AG09319 (cell line): Measurements from ENCODE around the gene GRHL1.
"Not testable (repeated sequence)": the region's sequence is repeated elsewhere in the genome, so short reads cannot be mapped to it uniquely, and the experiment has no call there.

Source experiments
- DNase-seq: peaks from one replicate; pipeline ENCODE4 v3.0.0-alpha.2; 2010; ENCODE audit warnings: low read depth; ENCODE audit errors: extremely low read depth
- CTCF ChIP-seq: IDR thresholded peaks from 2 replicates; pipeline ENCODE4 v1.5.1; 2011; ENCODE audit warnings: low read depth, mild to moderate bottlenecking, inconsistent platforms, low read length, moderate library complexity

The GRHL1 gene

DNA sequence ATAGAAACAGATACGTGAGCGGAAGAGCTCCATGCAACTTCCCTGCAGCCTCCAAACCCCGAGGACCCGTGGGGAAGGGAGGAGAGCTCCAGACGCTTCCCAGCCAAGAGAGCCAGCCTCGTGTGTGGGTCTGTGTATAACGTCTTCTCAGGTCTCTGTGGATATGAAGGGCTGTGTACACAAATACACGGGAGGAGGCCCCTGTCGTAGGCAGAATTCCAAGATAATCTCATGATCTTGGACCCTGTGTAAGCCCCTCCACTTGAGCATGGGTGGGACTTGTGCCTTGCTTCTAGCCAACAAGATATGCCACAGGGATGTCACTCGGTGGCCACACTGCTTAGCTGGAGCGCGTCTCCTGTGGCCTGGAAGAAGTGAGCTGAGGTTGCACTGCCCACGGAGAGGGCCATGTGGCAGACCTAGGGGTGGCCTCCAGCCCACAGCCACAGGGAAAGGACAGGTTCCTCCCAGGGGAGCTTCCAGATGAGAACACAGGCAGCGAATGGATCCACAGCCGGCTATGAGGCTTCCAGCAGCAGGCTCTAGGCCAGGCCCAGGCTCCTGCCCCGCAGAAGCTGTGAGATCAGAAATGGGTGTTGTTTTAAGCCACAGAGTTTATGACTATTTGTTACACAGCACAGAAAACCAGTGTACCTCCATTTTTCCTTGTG, 76.3 kb downstream of the GRHL1 start:
- no peak for TF ChIP-seq CTCF
- no peak for DNase-seq

DNA sequence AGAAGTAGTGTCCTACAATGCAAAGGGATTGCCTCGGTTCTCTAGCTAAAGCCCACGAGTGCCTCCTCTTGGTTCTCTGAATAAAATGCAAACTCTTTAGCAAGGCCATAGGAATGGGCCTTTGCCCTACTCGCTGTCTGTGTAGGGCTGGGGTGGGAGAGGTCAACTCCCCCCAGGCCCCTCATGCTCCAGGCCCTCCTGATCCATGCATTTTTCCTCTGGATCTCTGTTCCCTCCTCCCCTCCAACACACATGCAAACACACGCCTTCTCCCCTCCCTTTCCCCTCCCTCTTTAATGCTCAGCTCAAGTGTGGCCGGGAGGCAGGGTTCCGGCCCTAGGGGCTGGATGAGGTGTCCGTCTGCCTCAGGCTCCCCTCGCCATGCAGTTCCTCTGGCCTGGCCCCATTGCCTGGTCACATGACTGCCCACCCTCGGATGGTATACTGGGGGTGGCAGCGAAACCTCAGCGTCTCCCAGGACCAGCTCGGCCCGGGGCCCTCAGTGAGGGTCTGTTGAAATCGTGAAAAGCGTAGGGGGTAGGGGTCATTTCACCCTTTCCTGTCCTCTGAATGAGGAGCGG, 77.0 kb downstream of the GRHL1 start:
- TF ChIP-seq CTCF, result no peak; the same call in 1 of the 2 replicates
- DNase-seq, result no peak

- TF ChIP-seq CTCF, result no peak
- DNase-seq, result no peak
These were observed 77.7 kb downstream of the GRHL1 start for GRCh38 chr2:10028988-10029874.

DNA sequence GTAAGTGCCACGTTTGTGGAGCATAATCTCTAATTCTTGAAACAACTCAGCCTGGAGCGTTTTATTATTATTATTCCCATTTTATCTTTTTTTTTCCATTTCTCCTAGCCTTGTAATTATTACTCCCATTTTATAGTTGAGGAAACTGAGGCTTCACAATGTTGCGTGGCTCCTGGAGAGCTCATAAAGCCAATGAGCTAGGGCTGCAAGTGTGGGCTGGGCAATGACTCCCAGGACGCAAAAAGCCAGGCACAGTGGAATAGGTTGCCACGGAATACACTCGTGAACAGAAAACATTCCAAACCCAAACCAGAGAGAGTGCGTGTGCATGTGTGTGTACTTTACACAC, 78.4 kb downstream of the GRHL1 start:
- no peak for DNase-seq
- no peak for TF ChIP-seq CTCF

GRCh38 chr2:10030311-10030736, 78.8 kb downstream of the GRHL1 start:
- no peak for DNase-seq
- TF ChIP-seq CTCF, result no peak

- not testable (repeated sequence) for DNase-seq
These were observed 79.3 kb downstream of the GRHL1 start for GRCh38 chr2:10030798-10031197.

- no peak for TF ChIP-seq CTCF
- no peak for DNase-seq
These were observed 80.6 kb downstream of the GRHL1 start for GRCh38 chr2:10031886-10032745.
